Thyroid gland (tissue), 4 donors: Measurements from ENCODE around the gene MAS1.

ENCODE experiments used
- POLR2A ChIP-seq, 2 donors: fragments of 450-650 bp; IDR thresholded peaks; one replicate each; pipeline ENCODE4 v1.6.1; 2017; ENCODE audit warnings: antibody characterized with exemption in 2 of 2, mild to moderate bottlenecking in 2 of 2, moderate library complexity in 1 of 2
- TF ChIP-seq, protein P1 (sequence below), 6 experiments: fragments of 200-600 bp in 3 of 6; fragments of 450-650 bp in 3 of 6; sonication (generic) in 3 of 6; IDR thresholded peaks; one replicate each; pipeline ENCODE4 v1.5.1; 2016 to 2019; ENCODE audit warnings: antibody characterized with exemption in 6 of 6, mild to moderate bottlenecking in 2 of 6, inconsistent platforms in 1 of 6, moderate library complexity in 1 of 6

GRCh38 chr6:159894991-159895390 is 4.2 kb downstream of the MAS1 start:
- TF ChIP-seq, protein P1, sequence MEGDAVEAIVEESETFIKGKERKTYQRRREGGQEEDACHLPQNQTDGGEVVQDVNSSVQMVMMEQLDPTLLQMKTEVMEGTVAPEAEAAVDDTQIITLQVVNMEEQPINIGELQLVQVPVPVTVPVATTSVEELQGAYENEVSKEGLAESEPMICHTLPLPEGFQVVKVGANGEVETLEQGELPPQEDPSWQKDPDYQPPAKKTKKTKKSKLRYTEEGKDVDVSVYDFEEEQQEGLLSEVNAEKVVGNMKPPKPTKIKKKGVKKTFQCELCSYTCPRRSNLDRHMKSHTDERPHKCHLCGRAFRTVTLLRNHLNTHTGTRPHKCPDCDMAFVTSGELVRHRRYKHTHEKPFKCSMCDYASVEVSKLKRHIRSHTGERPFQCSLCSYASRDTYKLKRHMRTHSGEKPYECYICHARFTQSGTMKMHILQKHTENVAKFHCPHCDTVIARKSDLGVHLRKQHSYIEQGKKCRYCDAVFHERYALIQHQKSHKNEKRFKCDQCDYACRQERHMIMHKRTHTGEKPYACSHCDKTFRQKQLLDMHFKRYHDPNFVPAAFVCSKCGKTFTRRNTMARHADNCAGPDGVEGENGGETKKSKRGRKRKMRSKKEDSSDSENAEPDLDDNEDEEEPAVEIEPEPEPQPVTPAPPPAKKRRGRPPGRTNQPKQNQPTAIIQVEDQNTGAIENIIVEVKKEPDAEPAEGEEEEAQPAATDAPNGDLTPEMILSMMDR (IDR thresholded peaks at IDR 0.05), result no peak
- TF ChIP-seq POLR2A (IDR thresholded peaks at IDR 0.05), result no peak
